HepG2 (cell line): ENCODE results near the gene MTARC1. TPM values are rescaled to one million over a fixed set of nuclear protein-coding genes. Genes with fewer than 3 reads are reported as not detected.

ENCODE experiments used
- EP300 ChIP-seq, 3 experiments: sonication (generic) in 1 of 3; formaldehyde crosslinking in 1 of 3; IDR thresholded peaks; 2 replicates each; pipeline versions ENCODE4 v1.5.1 to v1.6.1; 2011 to 2020; ENCODE audit warnings: low read depth in 2 of 3, low read length in 2 of 3, borderline replicate concordance in 1 of 3, improper control_type of control experiment in 1 of 3, mild to moderate bottlenecking in 1 of 3, missing genetic modification reagents in 1 of 3, moderate library complexity in 1 of 3
- NPAS2 ChIP-seq: sonication (generic); formaldehyde crosslinking; IDR thresholded peaks from 2 replicates; pipeline ENCODE4 v1.8.0; 2022; ENCODE audit warnings: mild to moderate bottlenecking, missing genetic modification reagents, borderline replicate concordance
- POLR2A ChIP-seq, 2 experiments: IDR thresholded peaks; 2 replicates each; pipeline ENCODE4 v1.6.1; 2011; ENCODE audit warnings: low read depth in 2 of 2, low read length in 2 of 2, mild to moderate bottlenecking in 1 of 2, moderate library complexity in 1 of 2; ENCODE audit not compliant: insufficient read depth in 1 of 2
- RFXAP ChIP-seq: sonication (generic); formaldehyde crosslinking; IDR thresholded peaks from 2 replicates; pipeline ENCODE4 v1.4.0; 2020; ENCODE audit warnings: missing genetic modification reagents, borderline replicate concordance
- TAF1 ChIP-seq: sonication (generic); formaldehyde crosslinking; IDR thresholded peaks from 2 replicates; pipeline ENCODE4 v1.4.0; 2020; ENCODE audit warnings: missing genetic modification reagents
- ZNF768 ChIP-seq: sonication (generic); formaldehyde crosslinking; IDR thresholded peaks from 2 replicates; pipeline ENCODE4 v1.4.0; 2020; ENCODE audit warnings: missing genetic modification reagents
- polyA plus RNA-seq, 8 experiments: library from polyadenylated mRNA; depleted of rRNA in 3 of 8; stranded (reverse) in 7 of 8; unstranded in 1 of 8; fragments of >200 nt; fragmentation: Illumina TruSeq in 4 of 8; extraction: Trizol in 4 of 8; gene quantifications; 2 replicates each; pipeline versions ENCODE4 v1.2.1 to v1.2.3, GENCODE V29; 2011 to 2016; ENCODE audit warnings: low read depth in 4 of 8, missing spikeins in 1 of 8, mixed read lengths in 1 of 8; ENCODE audit not compliant: insufficient read depth in 1 of 8
- total RNA-seq, 5 experiments: library from RNA; depleted of rRNA; stranded (reverse); fragments of >200 nt; fragmentation: Illumina TruSeq; extraction: Trizol; gene quantifications; 2 replicates each; pipeline ENCODE4 v1.2.3, GENCODE V29; 2016; ENCODE audit warnings: low read depth in 1 of 5
- TF ChIP-seq, protein P1 (sequence below): sonication (generic); formaldehyde crosslinking; IDR thresholded peaks from 2 replicates; pipeline ENCODE4 v1.4.0; 2020; ENCODE audit warnings: missing genetic modification reagents, mild to moderate bottlenecking, borderline replicate concordance
- TF ChIP-seq, protein P2 (sequence below): sonication (generic); formaldehyde crosslinking; IDR thresholded peaks from 2 replicates; pipeline ENCODE4 v1.4.0; 2020; ENCODE audit warnings: missing genetic modification reagents
- TF ChIP-seq, protein P3 (sequence below), 2 experiments: sonication (generic) in 1 of 2; formaldehyde crosslinking in 1 of 2; IDR thresholded peaks; 2 replicates each; pipeline versions ENCODE4 v1.4.0 to v1.6.1; 2018 to 2020; ENCODE audit warnings: missing genetic modification reagents in 2 of 2, borderline replicate concordance in 1 of 2, low read depth in 1 of 2, mild to moderate bottlenecking in 1 of 2, missing biosample characterization in 1 of 2
- TF ChIP-seq, protein P4 (sequence below): sonication (generic); formaldehyde crosslinking; IDR thresholded peaks from 2 replicates; pipeline ENCODE4 v1.5.1; 2020; ENCODE audit warnings: mild to moderate bottlenecking, moderate library complexity, missing genetic modification reagents
- TF ChIP-seq, protein P5 (sequence below): sonication (generic); formaldehyde crosslinking; IDR thresholded peaks from 2 replicates; pipeline ENCODE4 v1.8.1; 2023; ENCODE audit warnings: mild to moderate bottlenecking, missing genetic modification reagents
- TF ChIP-seq, protein P6 (sequence below): sonication (generic); formaldehyde crosslinking; IDR thresholded peaks from 2 replicates; pipeline ENCODE4 v1.4.0; 2020; ENCODE audit warnings: missing genetic modification reagents, borderline replicate concordance

MTARC1 gene
- total and polyA plus RNA-seq, 2 of the 13 experiments (the other 11 are each of a cell fraction or from before 2014, with no cell fraction given): 19.4 to 106 TPM

DNA sequence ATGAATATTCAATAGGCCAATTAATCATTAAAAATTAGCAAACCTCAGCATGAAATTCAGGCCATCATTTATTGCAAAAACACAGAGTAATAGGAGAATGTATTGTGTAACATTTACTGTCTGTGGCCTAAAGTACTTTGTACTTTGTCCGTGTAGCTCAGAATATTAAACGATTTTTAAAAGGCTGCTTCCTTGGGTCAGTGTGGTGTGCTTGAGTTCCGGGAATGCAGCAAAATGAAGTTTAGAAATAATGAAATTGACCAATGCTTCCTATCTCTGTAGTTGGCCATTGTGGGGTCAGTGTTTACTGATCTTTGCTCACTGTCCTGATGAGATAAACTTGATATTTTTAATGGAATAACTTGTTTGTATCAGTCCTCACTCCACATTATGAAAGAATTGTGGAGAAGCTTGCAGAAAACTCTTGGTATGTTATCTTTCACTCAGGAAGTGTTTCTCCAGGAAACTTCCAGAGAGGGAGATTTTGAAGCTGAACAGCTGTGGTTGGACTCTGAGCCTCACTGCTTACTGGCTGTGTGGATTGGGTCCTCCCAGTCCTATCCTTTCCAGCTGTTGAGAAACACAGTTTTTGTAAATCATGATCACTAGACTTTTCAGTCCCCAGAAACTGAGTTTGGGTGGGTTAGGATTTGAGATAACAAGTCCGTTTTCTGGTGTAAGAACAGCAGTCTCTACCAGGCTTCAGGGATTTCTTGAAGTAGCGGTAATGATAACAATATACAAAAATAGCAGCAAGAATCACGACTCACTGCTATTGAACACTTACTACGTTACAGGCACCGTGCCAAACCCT, 19.2 kb upstream of the MTARC1 start (continued):
- TF ChIP-seq, protein P1, sequence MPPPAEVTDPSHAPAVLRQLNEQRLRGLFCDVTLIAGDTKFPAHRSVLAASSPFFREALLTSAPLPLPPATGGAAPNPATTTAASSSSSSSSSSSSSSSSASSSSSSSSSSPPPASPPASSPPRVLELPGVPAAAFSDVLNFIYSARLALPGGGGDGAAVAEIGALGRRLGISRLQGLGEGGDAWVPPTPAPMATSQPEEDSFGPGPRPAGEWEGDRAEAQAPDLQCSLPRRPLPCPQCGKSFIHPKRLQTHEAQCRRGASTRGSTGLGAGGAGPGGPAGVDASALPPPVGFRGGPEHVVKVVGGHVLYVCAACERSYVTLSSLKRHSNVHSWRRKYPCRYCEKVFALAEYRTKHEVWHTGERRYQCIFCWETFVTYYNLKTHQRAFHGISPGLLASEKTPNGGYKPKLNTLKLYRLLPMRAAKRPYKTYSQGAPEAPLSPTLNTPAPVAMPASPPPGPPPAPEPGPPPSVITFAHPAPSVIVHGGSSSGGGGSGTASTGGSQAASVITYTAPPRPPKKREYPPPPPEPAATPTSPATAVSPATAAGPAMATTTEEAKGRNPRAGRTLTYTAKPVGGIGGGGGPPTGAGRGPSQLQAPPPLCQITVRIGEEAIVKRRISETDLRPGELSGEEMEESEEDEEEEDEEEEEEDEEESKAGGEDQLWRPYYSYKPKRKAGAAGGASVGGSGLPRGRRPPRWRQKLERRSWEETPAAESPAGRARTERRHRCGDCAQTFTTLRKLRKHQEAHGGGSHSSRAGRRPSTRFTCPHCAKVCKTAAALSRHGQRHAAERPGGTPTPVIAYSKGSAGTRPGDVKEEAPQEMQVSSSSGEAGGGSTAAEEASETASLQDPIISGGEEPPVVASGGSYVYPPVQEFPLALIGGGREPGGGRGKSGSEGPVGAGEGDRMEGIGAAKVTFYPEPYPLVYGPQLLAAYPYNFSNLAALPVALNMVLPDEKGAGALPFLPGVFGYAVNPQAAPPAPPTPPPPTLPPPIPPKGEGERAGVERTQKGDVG (CRISPR knock-in tag): no peak
- TF ChIP-seq ZNF768 (no peak), TAF1 (CRISPR knock-in tag) (0 out of 2 replicates have a peak, but pooled peaks have one; percentile 28), EP300 (IDR thresholded peaks at IDR 0.05; ENCODE audit: low read depth in 2 of 2, low read length in 2 of 2) (peak in 1 of 2 experiments; percentile 70; a peak in 2 of 4 replicates), EP300 (CRISPR knock-in tag; IDR thresholded peaks at IDR 0.05; ENCODE audit: borderline replicate concordance) (peak; percentile 11; the same call in 1 of the 2 replicates), NPAS2 (CRISPR knock-in tag) (no peak), POLR2A (IDR thresholded peaks at IDR 0.05; ENCODE audit: insufficient read depth in 1 of 2, low read depth in 2 of 2, low read length in 2 of 2) (no peak), RFXAP (peak; percentile 51; the same call in 1 of the 2 replicates)
- TF ChIP-seq, protein P2, sequence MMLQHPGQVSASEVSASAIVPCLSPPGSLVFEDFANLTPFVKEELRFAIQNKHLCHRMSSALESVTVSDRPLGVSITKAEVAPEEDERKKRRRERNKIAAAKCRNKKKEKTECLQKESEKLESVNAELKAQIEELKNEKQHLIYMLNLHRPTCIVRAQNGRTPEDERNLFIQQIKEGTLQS (CRISPR knock-in tag): no peak
- TF ChIP-seq, protein P3, sequence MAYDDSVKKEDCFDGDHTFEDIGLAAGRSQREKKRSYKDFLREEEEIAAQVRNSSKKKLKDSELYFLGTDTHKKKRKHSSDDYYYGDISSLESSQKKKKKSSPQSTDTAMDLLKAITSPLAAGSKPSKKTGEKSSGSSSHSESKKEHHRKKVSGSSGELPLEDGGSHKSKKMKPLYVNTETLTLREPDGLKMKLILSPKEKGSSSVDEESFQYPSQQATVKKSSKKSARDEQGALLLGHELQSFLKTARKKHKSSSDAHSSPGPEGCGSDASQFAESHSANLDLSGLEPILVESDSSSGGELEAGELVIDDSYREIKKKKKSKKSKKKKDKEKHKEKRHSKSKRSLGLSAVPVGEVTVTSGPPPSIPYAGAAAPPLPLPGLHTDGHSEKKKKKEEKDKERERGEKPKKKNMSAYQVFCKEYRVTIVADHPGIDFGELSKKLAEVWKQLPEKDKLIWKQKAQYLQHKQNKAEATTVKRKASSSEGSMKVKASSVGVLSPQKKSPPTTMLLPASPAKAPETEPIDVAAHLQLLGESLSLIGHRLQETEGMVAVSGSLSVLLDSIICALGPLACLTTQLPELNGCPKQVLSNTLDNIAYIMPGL (CRISPR knock-in tag; IDR thresholded peaks at IDR 0.05; ENCODE audit: borderline replicate concordance in 1 of 2, low read depth in 1 of 2): no peak
- TF ChIP-seq, protein P4, sequence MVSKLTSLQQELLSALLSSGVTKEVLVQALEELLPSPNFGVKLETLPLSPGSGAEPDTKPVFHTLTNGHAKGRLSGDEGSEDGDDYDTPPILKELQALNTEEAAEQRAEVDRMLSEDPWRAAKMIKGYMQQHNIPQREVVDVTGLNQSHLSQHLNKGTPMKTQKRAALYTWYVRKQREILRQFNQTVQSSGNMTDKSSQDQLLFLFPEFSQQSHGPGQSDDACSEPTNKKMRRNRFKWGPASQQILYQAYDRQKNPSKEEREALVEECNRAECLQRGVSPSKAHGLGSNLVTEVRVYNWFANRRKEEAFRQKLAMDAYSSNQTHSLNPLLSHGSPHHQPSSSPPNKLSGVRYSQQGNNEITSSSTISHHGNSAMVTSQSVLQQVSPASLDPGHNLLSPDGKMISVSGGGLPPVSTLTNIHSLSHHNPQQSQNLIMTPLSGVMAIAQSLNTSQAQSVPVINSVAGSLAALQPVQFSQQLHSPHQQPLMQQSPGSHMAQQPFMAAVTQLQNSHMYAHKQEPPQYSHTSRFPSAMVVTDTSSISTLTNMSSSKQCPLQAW (CRISPR knock-in tag): no peak
- TF ChIP-seq, protein P5, sequence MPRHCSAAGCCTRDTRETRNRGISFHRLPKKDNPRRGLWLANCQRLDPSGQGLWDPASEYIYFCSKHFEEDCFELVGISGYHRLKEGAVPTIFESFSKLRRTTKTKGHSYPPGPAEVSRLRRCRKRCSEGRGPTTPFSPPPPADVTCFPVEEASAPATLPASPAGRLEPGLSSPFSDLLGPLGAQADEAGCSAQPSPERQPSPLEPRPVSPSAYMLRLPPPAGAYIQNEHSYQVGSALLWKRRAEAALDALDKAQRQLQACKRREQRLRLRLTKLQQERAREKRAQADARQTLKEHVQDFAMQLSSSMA (CRISPR knock-in tag): no peak
- TF ChIP-seq, protein P6, sequence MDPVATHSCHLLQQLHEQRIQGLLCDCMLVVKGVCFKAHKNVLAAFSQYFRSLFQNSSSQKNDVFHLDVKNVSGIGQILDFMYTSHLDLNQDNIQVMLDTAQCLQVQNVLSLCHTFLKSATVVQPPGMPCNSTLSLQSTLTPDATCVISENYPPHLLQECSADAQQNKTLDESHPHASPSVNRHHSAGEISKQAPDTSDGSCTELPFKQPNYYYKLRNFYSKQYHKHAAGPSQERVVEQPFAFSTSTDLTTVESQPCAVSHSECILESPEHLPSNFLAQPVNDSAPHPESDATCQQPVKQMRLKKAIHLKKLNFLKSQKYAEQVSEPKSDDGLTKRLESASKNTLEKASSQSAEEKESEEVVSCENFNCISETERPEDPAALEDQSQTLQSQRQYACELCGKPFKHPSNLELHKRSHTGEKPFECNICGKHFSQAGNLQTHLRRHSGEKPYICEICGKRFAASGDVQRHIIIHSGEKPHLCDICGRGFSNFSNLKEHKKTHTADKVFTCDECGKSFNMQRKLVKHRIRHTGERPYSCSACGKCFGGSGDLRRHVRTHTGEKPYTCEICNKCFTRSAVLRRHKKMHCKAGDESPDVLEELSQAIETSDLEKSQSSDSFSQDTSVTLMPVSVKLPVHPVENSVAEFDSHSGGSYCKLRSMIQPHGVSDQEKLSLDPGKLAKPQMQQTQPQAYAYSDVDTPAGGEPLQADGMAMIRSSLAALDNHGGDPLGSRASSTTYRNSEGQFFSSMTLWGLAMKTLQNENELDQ (CRISPR knock-in tag): no peak
